GM15510 (cell line): ENCODE measurements around the gene ZNF678.

Experiments used
- POLR2A ChIP-seq: IDR thresholded peaks from 3 replicates; pipeline ENCODE4 v1.6.1; 2011; ENCODE audit warnings: borderline replicate concordance; ENCODE audit not compliant: insufficient read length; ENCODE audit errors: extremely low read depth

ZNF678 gene

DNA sequence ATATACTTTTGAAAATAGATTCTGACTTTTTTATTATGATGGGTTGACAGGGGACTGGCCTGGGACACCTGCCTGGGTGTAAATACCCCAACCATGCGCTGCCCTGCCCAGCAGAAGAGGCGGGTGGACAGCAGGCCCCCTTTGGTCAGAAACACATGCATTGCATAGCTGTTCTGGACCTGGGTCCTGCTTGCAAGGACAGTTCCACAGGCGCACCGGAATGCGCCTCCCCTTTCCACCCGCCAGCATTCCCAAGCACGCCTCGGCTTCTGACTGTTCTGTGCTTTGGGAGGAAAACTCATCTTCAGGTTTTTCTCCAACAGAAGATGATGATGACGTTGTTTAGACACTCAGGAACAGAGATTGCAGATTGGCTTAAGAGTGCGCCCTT lies 428 bp upstream of the ZNF678 start:
- no peak for TF ChIP-seq POLR2A

DNA sequence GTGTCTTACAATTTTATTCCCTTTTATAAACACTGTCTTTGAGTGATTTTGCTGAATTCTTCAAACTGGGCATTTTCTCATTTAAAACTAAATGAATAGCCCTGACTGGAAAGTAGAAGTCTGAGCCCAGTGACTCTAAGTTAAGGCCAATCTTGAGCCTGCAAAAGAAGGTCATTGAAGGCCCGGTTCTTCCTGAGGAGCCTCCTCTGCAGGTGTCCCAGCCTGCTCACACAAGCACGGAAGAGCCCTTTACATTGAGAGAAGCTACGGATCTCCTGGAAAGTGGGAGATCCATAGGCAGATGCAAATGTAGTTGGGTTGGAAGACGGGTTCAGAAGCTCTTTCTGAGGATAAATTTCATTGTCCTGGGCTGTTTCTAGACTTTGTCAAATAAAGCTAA lies 3.9 kb downstream of the ZNF678 start:
- TF ChIP-seq POLR2A, result no peak

DNA sequence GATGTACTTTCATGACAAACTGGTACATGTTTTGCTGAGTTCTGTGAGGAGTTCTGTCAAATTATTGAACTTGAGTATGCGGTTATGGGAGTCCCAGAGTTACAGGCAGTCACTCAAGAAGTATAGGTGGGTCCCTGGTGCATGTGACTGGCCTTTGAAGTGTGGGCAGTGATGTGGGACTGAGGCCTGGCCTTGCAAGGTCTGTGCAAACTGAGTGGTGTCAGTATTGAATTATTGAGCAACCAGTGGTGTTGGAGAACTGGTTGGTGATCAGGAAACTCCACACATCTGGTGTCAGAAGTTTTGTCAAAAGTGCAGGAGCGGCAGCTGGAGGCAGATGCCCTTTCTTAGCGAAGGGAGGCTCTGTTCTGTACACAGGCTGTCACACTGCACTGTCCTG lies 5.2 kb downstream of the ZNF678 start:
- no peak for TF ChIP-seq POLR2A

DNA sequence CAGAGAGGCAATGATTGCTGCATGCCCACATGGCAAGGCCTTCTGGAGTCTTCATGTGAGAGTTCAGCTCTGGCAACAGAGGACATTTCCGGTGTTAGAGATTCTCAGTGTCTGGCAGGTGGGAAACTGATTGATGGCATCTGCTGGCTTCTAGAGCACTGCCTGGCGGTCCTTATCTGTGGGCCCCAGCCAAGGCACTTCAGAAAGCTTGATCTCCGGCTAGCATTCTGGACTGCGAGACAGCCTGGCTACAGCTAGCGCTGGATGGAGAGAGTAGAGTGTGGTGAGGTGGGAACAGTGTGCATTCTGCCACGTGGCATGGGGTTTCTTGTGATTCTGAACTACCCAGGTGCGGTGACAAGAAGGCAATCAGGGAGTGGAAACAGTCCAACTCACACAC lies 9.4 kb downstream of the ZNF678 start:
- no peak for TF ChIP-seq POLR2A

DNA sequence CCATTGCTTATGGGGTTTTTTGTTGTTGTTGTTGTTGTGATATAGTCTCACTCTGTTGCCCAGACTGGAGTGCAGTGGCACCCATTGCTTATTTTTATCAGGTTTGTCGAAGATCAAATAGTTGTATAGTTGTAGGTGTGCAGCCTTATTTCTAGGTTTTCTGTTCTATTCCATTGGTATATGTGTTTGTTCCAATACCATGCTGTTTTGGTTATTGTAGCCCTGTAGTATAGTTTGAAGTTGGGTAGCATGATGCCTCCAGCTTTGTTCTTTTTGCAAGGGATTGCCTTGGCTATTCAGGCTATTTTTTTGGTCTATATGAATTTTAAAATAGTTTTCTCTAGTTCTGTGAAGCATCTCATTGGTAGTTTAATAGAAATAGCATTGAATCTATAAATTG lies 11.6 kb downstream of the ZNF678 start:
- TF ChIP-seq POLR2A, result no peak

- TF ChIP-seq POLR2A, result no peak
These were observed 12.8 kb downstream of the ZNF678 start for GRCh38 chr1:227576189-227576588.

DNA sequence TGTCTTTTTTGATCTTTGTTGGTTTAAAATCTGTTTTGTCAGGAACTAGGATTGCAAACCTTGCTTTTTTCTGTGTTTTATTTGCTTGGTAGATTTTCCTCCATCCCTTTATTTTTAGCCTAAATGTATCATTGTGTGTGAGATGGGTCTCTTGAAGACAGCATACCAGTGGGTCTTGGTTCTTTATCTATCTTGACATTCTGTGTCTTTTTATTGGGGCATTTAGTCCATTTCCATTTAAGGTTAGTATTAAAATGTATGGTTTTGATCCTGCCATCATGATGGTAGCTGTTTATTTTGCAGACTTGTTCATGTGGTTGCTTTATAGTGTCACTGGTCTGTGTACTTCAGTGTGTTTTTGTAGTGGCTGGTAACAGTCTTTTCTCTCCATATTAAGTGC lies 14.1 kb downstream of the ZNF678 start:
- no peak for TF ChIP-seq POLR2A

- TF ChIP-seq POLR2A, result no peak
These were observed 20.0 kb downstream of the ZNF678 start for GRCh38 chr1:227583354-227583753.

- no peak for TF ChIP-seq POLR2A
These were observed 23.4 kb downstream of the ZNF678 start for GRCh38 chr1:227586733-227587132.

DNA sequence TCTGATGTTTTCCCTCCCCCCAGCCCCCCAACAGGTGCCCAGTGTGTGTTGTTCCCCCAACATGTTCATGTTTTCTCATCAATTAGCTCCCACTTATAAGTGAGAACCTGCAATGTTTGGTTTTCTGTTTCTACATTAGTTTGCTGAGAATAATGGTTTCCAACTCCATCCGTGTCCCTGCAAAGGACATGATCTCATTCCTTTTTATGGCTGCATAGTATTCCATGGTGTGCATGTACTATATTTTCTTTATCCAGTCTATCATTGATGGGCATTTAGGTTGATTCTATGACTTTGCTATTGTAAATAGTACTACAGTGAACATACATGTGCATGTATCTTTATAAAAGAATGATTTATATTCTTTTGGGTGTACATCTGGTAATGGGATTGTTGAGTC lies 24.6 kb downstream of the ZNF678 start:
- TF ChIP-seq POLR2A, result no peak

- TF ChIP-seq POLR2A, result no peak
These were observed 40.0 kb downstream of the ZNF678 start for GRCh38 chr1:227603327-227603726.

DNA sequence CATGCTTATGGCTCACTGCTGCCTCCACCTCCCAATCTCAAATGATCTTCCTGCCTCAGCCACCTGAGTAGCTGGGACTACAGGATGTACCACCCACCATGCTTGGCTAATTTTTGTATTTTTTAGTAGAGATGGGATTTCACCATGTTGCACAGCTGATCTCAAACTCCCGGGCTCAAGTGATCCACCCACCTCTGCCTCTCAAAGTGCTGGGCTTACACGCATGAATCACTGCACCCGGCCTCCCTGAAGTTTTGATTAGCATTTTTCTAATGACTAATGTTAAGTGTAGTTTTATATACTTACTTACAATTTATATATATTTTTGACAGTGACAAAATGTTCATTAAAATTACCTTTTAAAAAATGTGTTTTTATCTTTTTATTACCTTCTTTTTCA lies 41.1 kb downstream of the ZNF678 start:
- no peak for TF ChIP-seq POLR2A

DNA sequence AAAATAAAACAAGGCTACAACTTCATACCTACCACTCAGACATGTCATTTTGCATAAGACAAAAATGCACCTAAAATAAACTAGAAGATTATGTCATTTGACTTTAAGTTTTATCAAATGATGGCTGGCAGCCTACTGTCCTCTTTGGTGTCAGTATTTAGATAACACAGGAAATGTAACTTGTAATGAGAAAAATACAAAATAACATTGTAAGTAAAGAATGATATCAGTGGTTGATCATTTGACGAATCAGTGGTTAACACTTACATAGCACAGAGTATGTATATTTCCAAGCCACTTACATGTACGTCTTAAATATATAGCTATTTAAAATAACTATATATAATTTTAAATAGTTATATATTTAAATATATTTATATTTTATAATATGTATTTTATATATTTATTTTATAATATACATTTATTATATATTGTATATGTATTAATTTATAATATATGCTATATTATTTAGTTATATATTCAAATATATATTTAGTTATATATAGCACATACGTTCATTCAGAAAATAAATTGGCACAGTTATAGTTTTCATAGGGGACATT lies 44.1 kb downstream of the ZNF678 start:
- no peak for TF ChIP-seq POLR2A

- TF ChIP-seq POLR2A, result no peak
These were observed 49.3 kb downstream of the ZNF678 start for GRCh38 chr1:227612658-227613057.

- TF ChIP-seq POLR2A, result no peak
These were observed 50.2 kb downstream of the ZNF678 start for GRCh38 chr1:227613526-227613925.

- no peak for TF ChIP-seq POLR2A
These were observed 57.9 kb downstream of the ZNF678 start for GRCh38 chr1:227621211-227621610.
